HepG2 (cell line): ENCODE measurements around the gene MYO7A. TPM values are rescaled to one million over a fixed set of nuclear protein-coding genes. Genes with fewer than 3 reads are reported as not detected.

Source experiments
- AKAP8 ChIP-seq: sonication (generic); formaldehyde crosslinking; IDR thresholded peaks from 2 replicates; pipeline ENCODE4 v1.5.1; 2020; ENCODE audit warnings: mild to moderate bottlenecking, missing genetic modification reagents
- ATF7 ChIP-seq, 2 experiments: fragments of 450-650 bp in 1 of 2; sonication (generic) in 1 of 2; formaldehyde crosslinking in 1 of 2; IDR thresholded peaks; 2 replicates each; pipeline versions ENCODE4 v1.4.0 to v1.6.1; 2016 to 2020; ENCODE audit warnings: antibody characterized with exemption in 1 of 2, mild to moderate bottlenecking in 1 of 2, missing genetic modification reagents in 1 of 2
- ETS1 ChIP-seq: sonication (generic); formaldehyde crosslinking; IDR thresholded peaks from 2 replicates; pipeline ENCODE4 v1.4.0; 2020; ENCODE audit warnings: missing genetic modification reagents
- HOMEZ ChIP-seq: IDR thresholded peaks from 2 replicates; pipeline ENCODE4 v1.6.1; 2016; ENCODE audit warnings: low read depth
- IKZF1 ChIP-seq: fragments of 450-650 bp; IDR thresholded peaks from 2 replicates; pipeline ENCODE4 v1.7.1; 2016
- JUND ChIP-seq: sonication (generic); formaldehyde crosslinking; IDR thresholded peaks from 2 replicates; pipeline ENCODE4 v1.8.0; 2022; ENCODE audit warnings: mild to moderate bottlenecking, missing genetic modification reagents
- KDM1A ChIP-seq: IDR thresholded peaks from 2 replicates; pipeline ENCODE4 v1.6.1; 2016; ENCODE audit warnings: missing compliant biosample characterization
- NFE2 ChIP-seq: sonication (generic); formaldehyde crosslinking; IDR thresholded peaks from 2 replicates; pipeline ENCODE4 v1.4.0; 2020; ENCODE audit warnings: missing genetic modification reagents
- NKX3-1 ChIP-seq: sonication (generic); formaldehyde crosslinking; IDR thresholded peaks from 2 replicates; pipeline ENCODE4 v1.5.0; 2020; ENCODE audit warnings: missing genetic modification reagents
- RXRA ChIP-seq: sonication (generic); formaldehyde crosslinking; IDR thresholded peaks from 2 replicates; pipeline ENCODE4 v1.5.1; 2020; ENCODE audit warnings: missing genetic modification reagents
- SIN3B ChIP-seq: fragments of 150-350 bp; IDR thresholded peaks from 2 replicates; pipeline ENCODE4 v1.6.1; 2014; ENCODE audit warnings: low read length
- SMAD3 ChIP-seq: sonication (generic); formaldehyde crosslinking; IDR thresholded peaks from 2 replicates; pipeline ENCODE4 v1.4.0; 2020; ENCODE audit warnings: missing genetic modification reagents
- TCF12 ChIP-seq, 2 experiments: fragments of 450-650 bp in 1 of 2; sonication (generic) in 1 of 2; formaldehyde crosslinking in 1 of 2; IDR thresholded peaks; 2 replicates each; pipeline versions ENCODE4 v1.6.1 to v1.8.0; 2017 to 2022; ENCODE audit warnings: antibody characterized with exemption in 1 of 2, mild to moderate bottlenecking in 1 of 2, missing genetic modification reagents in 1 of 2, moderate library complexity in 1 of 2
- ZBTB26 ChIP-seq: IDR thresholded peaks from 2 replicates; pipeline ENCODE4 v1.6.1; 2016; ENCODE audit warnings: missing compliant biosample characterization, missing genetic modification reagents, borderline replicate concordance
- ZBTB34 ChIP-seq: sonication (generic); formaldehyde crosslinking; IDR thresholded peaks from 2 replicates; pipeline ENCODE4 v1.8.0; 2022; ENCODE audit warnings: mild to moderate bottlenecking, missing genetic modification reagents
- ZMYM4 ChIP-seq: sonication (generic); formaldehyde crosslinking; IDR thresholded peaks from 2 replicates; pipeline ENCODE4 v1.8.1; 2023; ENCODE audit warnings: mild to moderate bottlenecking, missing genetic modification reagents
- ZNF329 ChIP-seq: sonication (generic); formaldehyde crosslinking; IDR thresholded peaks from 2 replicates; pipeline ENCODE4 v1.9.0; 2021; ENCODE audit warnings: low read depth, mild to moderate bottlenecking, missing genetic modification reagents
- ZNF572 ChIP-seq: sonication (generic); formaldehyde crosslinking; IDR thresholded peaks from 2 replicates; pipeline ENCODE4 v1.5.1; 2020; ENCODE audit warnings: mild to moderate bottlenecking, missing genetic modification reagents
- ZNF639 ChIP-seq: conservative IDR thresholded peaks from 2 replicates; pipeline ENCODE4 v1.6.1; 2018; ENCODE audit warnings: missing genetic modification reagents
- ZNF770 ChIP-seq: sonication (generic); formaldehyde crosslinking; IDR thresholded peaks from 2 replicates; pipeline ENCODE4 v1.5.0; 2020; ENCODE audit warnings: mild to moderate bottlenecking, missing genetic modification reagents
- ZNF816 ChIP-seq: sonication (generic); formaldehyde crosslinking; IDR thresholded peaks from 2 replicates; pipeline ENCODE4 v1.8.0; 2022; ENCODE audit warnings: missing genetic modification reagents, mild to moderate bottlenecking, borderline replicate concordance
- ZNF878 ChIP-seq: sonication (generic); formaldehyde crosslinking; IDR thresholded peaks from 2 replicates; pipeline ENCODE4 v1.8.1; 2023; ENCODE audit warnings: mild to moderate bottlenecking, missing genetic modification reagents, moderate library complexity
- ZSCAN22 ChIP-seq: sonication (generic); formaldehyde crosslinking; IDR thresholded peaks from 2 replicates; pipeline ENCODE4 v1.4.0; 2020; ENCODE audit warnings: mild to moderate bottlenecking, missing genetic modification reagents
- polyA plus RNA-seq, 8 experiments: library from polyadenylated mRNA; depleted of rRNA in 3 of 8; stranded (reverse) in 7 of 8; unstranded in 1 of 8; fragments of >200 nt; fragmentation: Illumina TruSeq in 4 of 8; extraction: Trizol in 4 of 8; gene quantifications; 2 replicates each; pipeline versions ENCODE4 v1.2.1 to v1.2.3, GENCODE V29; 2011 to 2016; ENCODE audit warnings: low read depth in 4 of 8, missing spikeins in 1 of 8, mixed read lengths in 1 of 8; ENCODE audit not compliant: insufficient read depth in 1 of 8
- total RNA-seq, 5 experiments: library from RNA; depleted of rRNA; stranded (reverse); fragments of >200 nt; fragmentation: Illumina TruSeq; extraction: Trizol; gene quantifications; 2 replicates each; pipeline ENCODE4 v1.2.3, GENCODE V29; 2016; ENCODE audit warnings: low read depth in 1 of 5

The MYO7A gene
- total and polyA plus RNA-seq, 2 of the 13 experiments (the other 11 are each of a cell fraction or from before 2014, with no cell fraction given), result 7.5 to 10.0 TPM

GRCh38 chr11:77144857-77145428 is 16.9 kb downstream of the MYO7A start (continued):
- TF ChIP-seq ZNF639 (CRISPR knock-in tag) (no peak), ZSCAN22 (CRISPR knock-in tag) (no peak), SMAD3 (no peak), ZBTB34 (no peak), RXRA (CRISPR knock-in tag) (peak; percentile 81), ZNF878 (no peak), KDM1A (no peak), ZNF770 (no peak), ZNF816 (CRISPR knock-in tag) (no peak), ZNF329 (CRISPR knock-in tag) (no peak), ETS1 (CRISPR knock-in tag) (no peak), HOMEZ (CRISPR knock-in tag) (peak; percentile 70; the same call in 1 of the 2 replicates), ZNF572 (CRISPR knock-in tag) (no peak), NFE2 (CRISPR knock-in tag) (no peak), ZBTB26 (CRISPR knock-in tag) (no peak), JUND (CRISPR knock-in tag) (no peak), ATF7 (IDR thresholded peaks at IDR 0.05) (no peak), ATF7 (CRISPR knock-in tag; IDR thresholded peaks at IDR 0.05) (no peak), TCF12 (IDR thresholded peaks at IDR 0.05) (no peak), TCF12 (CRISPR knock-in tag; IDR thresholded peaks at IDR 0.05) (no peak), IKZF1 (no peak), ZMYM4 (peak; percentile 89), AKAP8 (peak; percentile 59; the same call in 1 of the 2 replicates), SIN3B (no peak), NKX3-1 (CRISPR knock-in tag) (no peak)
